ENCODE results near the gene ACVR2B. TPM values are rescaled to one million over a fixed set of nuclear protein-coding genes. Genes with fewer than 3 reads are reported as not detected.

Gene ACVR2B
- total and polyA plus RNA-seq, 2 of the 13 experiments (the other 11 are each of a cell fraction or from before 2014, with no cell fraction given) = 10.0 to 12.7 TPM

GRCh38 chr3:38490281-38491030 lies 36.8 kb downstream of the ACVR2B start:
- BruUV-seq (replicated peaks) = no TSS peak
- no peak for FAIRE-seq
- CTCF ChIA-PET (ENCODE audit: low intra/inter-chr PET ratio, low total read pairs) = no interaction called here

More at GRCh38 chr3:38490281-38491030, 36.8 kb downstream of the ACVR2B start:
- ATAC-seq = no peak
- Histone ChIP-seq H3K4me2 (ENCODE audit: low read depth, low read length) (no peak overlapping the region), H3K36me3 (replicated peaks in 1 of 2; ENCODE audit: control insufficient read depth in 1 of 2, insufficient read depth in 2 of 2, low read length in 2 of 2) (peaks cover 0 to 3% of the 10 kb centered on the region in 2 experiments; a peak in 4 of 5 replicates), H3K27ac (ENCODE audit: extremely low read length, insufficient read depth, low read length) (no peak overlapping the region), H3K4me1 (ENCODE audit: insufficient read depth, low read length) (no peaks in the 10 kb centered on the region), H3K9me3 (ENCODE audit: low read length) (no peaks in the 10 kb centered on the region), H2AFZ (ENCODE audit: low read length) (no peak overlapping the region), H3K9ac (ENCODE audit: insufficient read depth, low read depth, low read length) (no peak overlapping the region), H3K27me3 (ENCODE audit: control insufficient read depth in 1 of 2, insufficient read depth in 2 of 2, low read length in 2 of 2) (no peaks in the 10 kb centered on the region), H3K79me2 (ENCODE audit: insufficient read depth, low read length) (no peaks in the 10 kb centered on the region), H4K20me1 (ENCODE audit: insufficient read depth, low read length) (no peaks in the 10 kb centered on the region), H3K4me3 (replicated peaks in 1 of 3; ENCODE audit: insufficient read depth in 1 of 3, low read depth in 2 of 3, low read length in 3 of 3) (no peak overlapping the region)
- in situ Hi-C loops (cut with HindIII; ENCODE audit: extremely low pct_ligation_motif_present, low pct_unique_long_range_greater_than_20kb) (no loop called here), intact Hi-C loops (cut with micrococcal nuclease; ENCODE audit: unreplicated experiment) (no loop called here)
- WGBS (ENCODE audit: low lambda C conversion rate) = 90% methylated on average over 11 of the region's 11 CpGs
- TF ChIP-seq NFE2L2 (IDR thresholded peaks at IDR 0.05; ENCODE audit: low read length) (no peak), AGO2 (optimal IDR thresholded peaks at IDR 0.05; ENCODE audit: low read depth, low read length) (no peak), TIGD3 (CRISPR knock-in tag; IDR thresholded peaks at IDR 0.05; ENCODE audit: borderline replicate concordance) (no peak), ZNF724P (CRISPR knock-in tag; IDR thresholded peaks at IDR 0.05; ENCODE audit: borderline replicate concordance) (no peak), RXRA (CRISPR knock-in tag; IDR thresholded peaks at IDR 0.05) (no peak), ZNF260 (CRISPR knock-in tag; IDR thresholded peaks at IDR 0.05; ENCODE audit: borderline replicate concordance, low read depth) (no peak), MED1 (CRISPR knock-in tag; IDR thresholded peaks at IDR 0.05) (no peak), ZNF468 (CRISPR knock-in tag; IDR thresholded peaks at IDR 0.05) (no peak), ZNF512 (CRISPR knock-in tag; IDR thresholded peaks at IDR 0.05) (no peak), ZNF337 (CRISPR knock-in tag; IDR thresholded peaks at IDR 0.05; ENCODE audit: borderline replicate concordance, low read depth) (no peak)
- DNase-seq (ENCODE audit: low spot score) = no peak
- POLR2A ChIA-PET = no interaction called here

Measured in HepG2 (cell line).